ENCODE measurements around the gene VDR.

The VDR gene

GRCh38 chr12:47856721-47857575 lies 47.8 kb downstream of the VDR start:
- DNase-seq (ENCODE audit: low read depth in 1 of 2, low spot score in 1 of 2) = no peak
- in situ Hi-C loops (cut with HindIII; ENCODE audit: low pct_unique_long_range_greater_than_20kb, low sequenced_read_pairs) = no loop called here
- TF ChIP-seq JUND (IDR thresholded peaks at IDR 0.05; ENCODE audit: low read depth) = no peak

GRCh38 chr12:47856094-47856493 lies 48.7 kb downstream of the VDR start:
- DNase-seq (ENCODE audit: low read depth in 1 of 2, low spot score in 1 of 2) = no peak
- in situ Hi-C loops (cut with HindIII; ENCODE audit: low pct_unique_long_range_greater_than_20kb, low sequenced_read_pairs) = no loop called here
- no peak for TF ChIP-seq JUND (IDR thresholded peaks at IDR 0.05; ENCODE audit: low read depth)

GRCh38 chr12:47855502-47855901 lies 49.3 kb downstream of the VDR start:
- DNase-seq (ENCODE audit: low read depth in 1 of 2, low spot score in 1 of 2) = no peak
- in situ Hi-C loops (cut with HindIII; ENCODE audit: low pct_unique_long_range_greater_than_20kb, low sequenced_read_pairs) = no loop called here
- TF ChIP-seq JUND (IDR thresholded peaks at IDR 0.05; ENCODE audit: low read depth) = no peak

- DNase-seq (ENCODE audit: low read depth in 1 of 2, low spot score in 1 of 2) = no peak
- in situ Hi-C loops (cut with HindIII; ENCODE audit: low pct_unique_long_range_greater_than_20kb, low sequenced_read_pairs) = no loop called here
- no peak for TF ChIP-seq JUND (IDR thresholded peaks at IDR 0.05; ENCODE audit: low read depth)
Observed at GRCh38 chr12:47854531-47854930, 50.3 kb downstream of the VDR start.

- no peak for TF ChIP-seq JUND (IDR thresholded peaks at IDR 0.05; ENCODE audit: low read depth)
- DNase-seq (ENCODE audit: low read depth in 1 of 2, low spot score in 1 of 2) = no peak
- in situ Hi-C loops (cut with HindIII; ENCODE audit: low pct_unique_long_range_greater_than_20kb, low sequenced_read_pairs) = no loop called here
Observed at GRCh38 chr12:47852096-47852571, 52.7 kb downstream of the VDR start.

GRCh38 chr12:47851303-47851952 lies 53.4 kb downstream of the VDR start:
- DNase-seq (ENCODE audit: low read depth in 1 of 2, low spot score in 1 of 2) = no peak
- no peak for TF ChIP-seq JUND (IDR thresholded peaks at IDR 0.05; ENCODE audit: low read depth)
- in situ Hi-C loops (cut with HindIII; ENCODE audit: low pct_unique_long_range_greater_than_20kb, low sequenced_read_pairs) = no loop called here

- no peak for DNase-seq (ENCODE audit: low read depth in 1 of 2, low spot score in 1 of 2)
- no peak for TF ChIP-seq JUND (IDR thresholded peaks at IDR 0.05; ENCODE audit: low read depth)
- in situ Hi-C loops (cut with HindIII; ENCODE audit: low pct_unique_long_range_greater_than_20kb, low sequenced_read_pairs) = no loop called here
Observed at GRCh38 chr12:47850153-47851084, 54.4 kb downstream of the VDR start.

- no peak for TF ChIP-seq JUND (IDR thresholded peaks at IDR 0.05; ENCODE audit: low read depth)
- in situ Hi-C loops (cut with HindIII; ENCODE audit: low pct_unique_long_range_greater_than_20kb, low sequenced_read_pairs) = no loop called here
- DNase-seq (ENCODE audit: low read depth in 1 of 2, low spot score in 1 of 2) = no peak
Observed at GRCh38 chr12:47849261-47849660, 55.5 kb downstream of the VDR start.

- TF ChIP-seq JUND (IDR thresholded peaks at IDR 0.05; ENCODE audit: low read depth) = no peak
- in situ Hi-C loops (cut with HindIII; ENCODE audit: low pct_unique_long_range_greater_than_20kb, low sequenced_read_pairs) = no loop called here
- no peak for DNase-seq (ENCODE audit: low read depth in 1 of 2, low spot score in 1 of 2)
Observed at GRCh38 chr12:47848853-47849252, 55.9 kb downstream of the VDR start.

GRCh38 chr12:47846294-47846996 lies 58.3 kb downstream of the VDR start:
- DNase-seq (ENCODE audit: low read depth in 1 of 2, low spot score in 1 of 2) = no peak
- in situ Hi-C loops (cut with HindIII; ENCODE audit: low pct_unique_long_range_greater_than_20kb, low sequenced_read_pairs) = no loop called here
- no peak for TF ChIP-seq JUND (IDR thresholded peaks at IDR 0.05; ENCODE audit: low read depth)

- in situ Hi-C loops (cut with HindIII; ENCODE audit: low pct_unique_long_range_greater_than_20kb, low sequenced_read_pairs) = no loop called here
- no peak for TF ChIP-seq JUND (IDR thresholded peaks at IDR 0.05; ENCODE audit: low read depth)
- DNase-seq (ENCODE audit: low read depth in 1 of 2, low spot score in 1 of 2) = no peak
Observed at GRCh38 chr12:47845081-47845480, 59.7 kb downstream of the VDR start.
